HG02852 (cell line): ENCODE measurements around the gene SH3BP1.
"Not testable (repeated sequence)": the region's sequence is repeated elsewhere in the genome, so short reads cannot be mapped to it uniquely, and the experiment has no call there.

Source experiments
- ATAC-seq: cut with Tn5 transposase; IDR thresholded peaks from one replicate; pipeline ENCODE4 v1.9.1; 2021; ENCODE audit warnings: mild to moderate bottlenecking, moderate library complexity; ENCODE audit not compliant: unreplicated experiment

Gene SH3BP1

GRCh38 chr22:37675930-37676735 is 36.7 kb downstream of the SH3BP1 start:
- ATAC-seq = no peak

GRCh38 chr22:37676736-37677492 is 37.4 kb downstream of the SH3BP1 start:
- no peak for ATAC-seq

DNA sequence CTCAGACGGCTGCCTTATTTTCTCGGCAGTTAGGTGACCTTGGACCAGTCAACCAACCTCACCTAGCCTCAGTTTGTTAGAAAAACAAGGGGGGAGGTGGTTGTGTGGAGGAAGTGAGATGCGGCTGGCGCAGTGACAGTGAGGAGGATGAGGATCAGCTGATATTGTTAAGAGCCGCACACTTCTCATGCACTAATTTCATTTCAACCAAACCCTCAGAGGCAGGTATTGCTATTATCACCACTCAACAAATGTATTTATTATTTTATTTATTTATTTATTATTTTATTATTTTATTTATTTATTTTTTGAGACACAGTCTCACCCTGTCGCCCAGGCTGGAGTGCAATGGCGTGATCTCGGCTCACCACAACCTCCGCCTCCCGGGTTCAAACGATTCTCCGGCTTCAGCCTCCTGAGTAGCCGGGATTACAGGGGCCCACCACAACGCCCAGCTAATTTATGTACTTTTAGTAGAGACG is 38.1 kb downstream of the SH3BP1 start:
- no peak for ATAC-seq

DNA sequence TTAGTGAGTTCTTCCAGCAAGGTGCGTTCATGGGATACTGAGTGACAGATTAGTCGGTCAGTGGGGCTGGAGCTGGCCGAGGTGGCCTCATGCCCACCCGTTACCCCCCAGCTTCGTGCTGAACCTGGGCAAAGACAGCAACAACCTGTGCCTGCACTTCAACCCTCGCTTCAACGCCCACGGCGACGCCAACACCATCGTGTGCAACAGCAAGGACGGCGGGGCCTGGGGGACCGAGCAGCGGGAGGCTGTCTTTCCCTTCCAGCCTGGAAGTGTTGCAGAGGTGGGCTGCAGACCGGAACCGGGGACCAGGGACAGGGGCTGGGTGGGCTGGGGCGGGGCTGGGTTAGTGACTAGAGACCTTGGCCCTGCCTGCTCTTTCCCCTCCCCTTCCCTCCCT is 38.9 kb downstream of the SH3BP1 start:
- ATAC-seq = no peak

- ATAC-seq = no peak
These were observed 40.2 kb downstream of the SH3BP1 start for GRCh38 chr22:37679670-37680069.

DNA sequence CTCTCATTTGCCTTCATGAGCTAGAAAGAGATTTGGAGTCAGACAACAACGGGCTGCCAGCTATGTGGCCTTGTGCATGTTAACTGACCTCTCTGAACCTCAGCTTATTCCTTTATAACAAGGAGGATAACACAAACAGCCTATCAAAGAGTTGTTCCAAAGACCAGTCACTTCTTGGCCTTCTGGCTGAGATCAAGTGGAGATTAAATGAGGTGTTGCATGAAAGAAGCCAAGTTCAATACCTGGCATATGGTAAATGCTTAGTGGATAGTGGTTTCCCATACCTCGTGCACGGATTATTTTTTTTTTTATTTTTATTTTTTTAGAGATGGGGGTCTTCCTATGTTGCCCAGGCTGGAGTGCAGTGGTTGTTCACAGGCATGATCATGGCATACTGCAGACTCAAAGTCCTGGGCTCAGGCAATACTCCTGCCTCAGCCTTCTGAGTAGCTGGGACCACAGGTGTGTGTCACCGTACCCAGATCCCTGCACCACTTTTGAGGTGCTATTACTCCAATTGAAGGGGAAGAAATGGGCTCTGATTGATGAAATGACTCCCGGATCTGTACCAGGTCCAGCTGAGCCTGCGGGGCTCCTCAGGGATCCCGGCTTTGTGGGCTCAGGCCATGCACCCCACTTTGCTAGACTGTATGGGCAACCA is 40.9 kb downstream of the SH3BP1 start:
- no peak for ATAC-seq

DNA sequence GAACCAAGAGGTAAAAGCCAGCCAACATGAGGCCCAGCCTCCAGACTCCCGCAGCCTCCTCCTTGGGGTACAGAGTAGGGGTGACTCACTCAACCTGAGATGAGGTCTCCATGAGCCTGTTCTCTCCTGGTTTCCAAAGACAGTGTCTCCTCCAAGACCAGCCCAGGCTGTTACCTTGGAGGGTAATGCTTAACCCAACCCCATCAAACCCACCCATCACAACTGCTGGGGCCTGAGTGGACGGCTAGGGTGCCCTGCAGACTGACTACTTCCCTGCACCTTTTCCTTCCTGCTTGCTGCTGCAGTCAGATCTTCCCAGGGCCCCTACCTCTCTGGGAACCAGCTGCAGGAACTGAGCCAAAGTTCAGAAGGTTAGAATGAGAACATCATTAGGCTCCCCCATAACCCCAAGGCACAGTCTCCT is 41.5 kb downstream of the SH3BP1 start:
- no peak for ATAC-seq

DNA sequence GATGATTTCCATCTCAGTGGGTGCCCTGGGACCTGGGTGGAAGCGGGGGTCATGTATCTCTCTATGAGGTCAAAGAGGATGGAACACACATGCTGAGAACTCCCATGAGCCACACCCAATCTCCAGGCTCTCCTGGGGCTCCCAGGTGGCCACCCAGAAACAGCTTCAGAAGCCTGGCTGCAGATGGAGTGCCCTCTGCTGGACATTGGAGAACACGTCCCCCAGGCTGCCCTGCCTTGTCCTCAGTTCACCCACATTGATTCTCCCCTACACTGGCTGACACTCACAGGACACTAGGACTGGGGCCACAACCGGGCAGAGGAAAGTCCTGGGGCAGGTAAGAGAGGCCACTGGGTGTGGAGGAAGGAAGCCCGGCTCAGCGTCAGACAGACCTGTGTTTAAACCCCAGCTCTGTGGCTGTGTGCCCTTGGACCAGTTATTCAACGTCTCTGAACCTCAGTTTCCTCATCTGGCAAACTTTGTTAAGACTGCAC is 42.1 kb downstream of the SH3BP1 start:
- no peak for ATAC-seq

- ATAC-seq = no peak
These were observed 45.5 kb downstream of the SH3BP1 start for GRCh38 chr22:37684803-37685615.

GRCh38 chr22:37686002-37686982 is 46.8 kb downstream of the SH3BP1 start, which contains the start of gene NOL12:
Gene NOL12, plus strand, starts transcription at chr22:37686343. Its CDS starts 50 bp downstream, at chr22:37686393.
- ATAC-seq = peak; percentile 74

DNA sequence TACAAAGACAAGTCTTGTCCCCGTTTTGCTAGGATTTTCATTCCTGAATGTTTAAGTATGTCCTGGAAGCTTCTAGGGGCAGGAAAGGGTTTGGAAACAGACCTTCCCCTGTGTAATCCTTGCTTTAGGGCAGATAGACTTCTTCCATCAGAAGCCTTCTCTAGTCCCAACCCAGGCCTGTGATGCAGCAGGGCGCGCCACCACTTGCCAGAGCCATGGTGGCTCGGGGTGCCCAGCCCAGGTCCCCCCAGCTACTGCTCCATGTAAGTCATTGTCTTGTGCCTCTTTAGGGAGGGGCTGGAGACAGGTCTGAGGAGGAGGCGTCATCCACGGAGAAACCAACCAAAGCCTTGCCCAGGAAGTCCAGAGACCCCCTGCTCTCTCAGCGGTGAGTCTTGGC is 50.9 kb downstream of the SH3BP1 start:
- no peak for ATAC-seq

GRCh38 chr22:37690901-37691504 is 51.5 kb downstream of the SH3BP1 start:
- ATAC-seq = no peak

DNA sequence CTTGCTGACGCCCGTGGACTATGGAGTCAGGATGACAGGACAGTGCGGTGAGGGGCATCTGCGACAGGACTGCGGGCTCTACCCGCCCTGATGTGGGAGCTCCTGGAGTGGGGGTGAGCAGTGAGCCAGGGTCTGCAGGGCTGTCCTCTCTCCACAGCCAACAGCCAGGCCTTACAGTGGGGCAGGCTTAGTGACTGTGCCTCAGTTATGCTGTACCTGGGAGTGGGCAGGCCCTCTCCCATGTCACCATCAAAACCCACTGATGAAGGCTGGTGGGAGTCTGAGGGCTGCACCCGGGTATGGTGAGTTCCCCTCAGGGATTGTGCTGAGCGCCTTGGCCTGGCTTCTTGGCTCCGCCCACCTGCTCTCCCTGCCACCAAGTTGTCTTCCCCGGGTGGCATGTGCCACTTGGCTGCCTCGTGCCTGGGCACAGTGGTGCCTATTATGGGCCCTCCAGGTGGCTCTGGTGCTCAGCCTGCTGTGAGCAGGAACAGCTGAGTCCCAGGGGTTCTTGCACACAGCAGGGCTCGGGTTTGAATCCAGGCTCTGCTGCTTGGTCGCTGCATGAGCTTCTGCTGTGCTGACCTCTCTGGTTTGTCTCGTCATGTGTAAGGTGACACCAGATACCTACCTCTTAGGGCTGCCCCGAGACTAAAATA is 53.3 kb downstream of the SH3BP1 start:
- no peak for ATAC-seq

GRCh38 chr22:37694131-37694530 is 54.7 kb downstream of the SH3BP1 start:
- ATAC-seq = not testable (repeated sequence)

GRCh38 chr22:37696260-37696656 is 56.8 kb downstream of the SH3BP1 start:
- ATAC-seq = not testable (repeated sequence)

GRCh38 chr22:37696657-37697537 is 57.4 kb downstream of the SH3BP1 start, which contains the start of gene TRIOBP:
Gene TRIOBP, plus strand, starts transcription at chr22:37697048. Its CDS starts 4,318 bp downstream, at chr22:37701366.
- peak; percentile 70 for ATAC-seq

DNA sequence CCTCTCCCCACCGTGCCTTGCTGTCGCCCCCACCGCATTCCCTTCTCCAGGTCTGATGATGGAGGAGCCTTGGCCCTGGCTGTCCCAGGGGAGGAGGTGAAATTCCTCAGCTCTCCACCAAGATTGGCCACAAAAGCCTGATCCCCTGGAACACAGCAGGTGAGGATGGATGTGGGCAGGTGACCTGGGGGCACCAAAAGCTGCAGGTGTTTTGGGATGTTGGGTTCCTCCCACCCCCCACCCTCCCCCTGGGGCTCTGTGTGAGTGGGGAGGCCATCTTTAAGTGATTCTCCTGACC is 58.0 kb downstream of the SH3BP1 start:
- ATAC-seq = no peak
